Endodermal cell (in vitro differentiated cells): ENCODE results near the gene MRPL40. TPM values are rescaled to one million over a fixed set of nuclear protein-coding genes. Genes with fewer than 3 reads are reported as not detected.

Experiments
- DNase-seq: peaks from one replicate; pipeline ENCODE4 v3.0.0-alpha.2; 2017
- H3K27ac ChIP-seq: 2 replicates; pipeline ENCODE4 v1.5.1; 2013; ENCODE audit warnings: mild to moderate bottlenecking, low read depth, low read length, moderate library complexity
- H3K27me3 ChIP-seq: 2 replicates; pipeline ENCODE4 v1.6.1; 2013; ENCODE audit warnings: mild to moderate bottlenecking, low read length, moderate library complexity; ENCODE audit not compliant: insufficient read depth, control insufficient read depth, poor library complexity, severe bottlenecking
- H3K36me3 ChIP-seq: 2 replicates; pipeline ENCODE4 v1.7.0; 2013; ENCODE audit warnings: mild to moderate bottlenecking, low read length, moderate library complexity; ENCODE audit not compliant: control insufficient read depth, insufficient read depth
- H3K4me1 ChIP-seq: one replicate; pipeline ENCODE4 v1.7.0; 2013; ENCODE audit warnings: low read length; ENCODE audit not compliant: control insufficient read depth, insufficient read depth
- H3K4me3 ChIP-seq: 2 replicates; pipeline ENCODE4 v1.5.1; 2013; ENCODE audit warnings: mild to moderate bottlenecking, low read length, moderate library complexity
- H3K9ac ChIP-seq: 2 replicates; pipeline ENCODE4 v1.6.1; 2013; ENCODE audit warnings: mild to moderate bottlenecking, low read length, moderate library complexity; ENCODE audit not compliant: poor library complexity, severe bottlenecking; ENCODE audit errors: extremely low read depth
- H3K9me3 ChIP-seq: 2 replicates; pipeline ENCODE4 v1.6.1; 2013; ENCODE audit warnings: mild to moderate bottlenecking, low read length, moderate library complexity; ENCODE audit not compliant: control insufficient read depth
- H3K27ac Mint-ChIP-seq: 2 replicates; pipeline ENCODE4 v1.8.0; 2020; ENCODE audit warnings: mixed read lengths
- H3K27me3 Mint-ChIP-seq: 2 replicates; pipeline ENCODE4 v1.8.0; 2021; ENCODE audit warnings: mild to moderate bottlenecking, mixed read lengths; ENCODE audit not compliant: insufficient read depth
- H3K36me3 Mint-ChIP-seq: 2 replicates; pipeline ENCODE4 v1.8.0; 2020; ENCODE audit warnings: low read depth, mixed read lengths
- H3K4me1 Mint-ChIP-seq: 2 replicates; pipeline ENCODE4 v1.8.0; 2020; ENCODE audit warnings: mixed read lengths
- H3K4me3 Mint-ChIP-seq: 2 replicates; pipeline ENCODE4 v1.8.0; 2020; ENCODE audit warnings: mild to moderate bottlenecking, moderate library complexity, mixed read lengths
- H3K9me3 Mint-ChIP-seq: 2 replicates; pipeline ENCODE4 v1.8.0; 2020; ENCODE audit warnings: mild to moderate bottlenecking, mixed read lengths
- WGBS, 2 experiments: methylation state at CpG; one replicate each; pipeline versions ENCODE4 v1.1.5 to v1.1.7; 2013; ENCODE audit warnings: missing lambda C conversion rate in 2 of 2, mixed read lengths in 1 of 2; ENCODE audit not compliant: insufficient coverage in 1 of 2, insufficient read length in 1 of 2; 5-methylcytosine and 5-hydroxymethylcytosine counted together
- total RNA-seq, 2 donors: library from RNA; stranded (reverse); fragmentation: NEBNext Ultra II Directional in 1 of 2; extraction: Animal tissue kit (Norgen Biotek cat#: 25700) in 1 of 2; gene quantifications; 2 replicates in 1 of 2; 3 replicates in 1 of 2; pipeline ENCODE4 v1.2.1, GENCODE V29; 2021
- TF ChIP-seq, protein P1 (sequence below): fragments of 200-600 bp; sonication (generic); conservative IDR thresholded peaks from 2 replicates; pipeline ENCODE4 v1.5.0; 2021; ENCODE audit warnings: antibody characterized with exemption, mild to moderate bottlenecking

Gene MRPL40
- total RNA-seq, 2 donors from 2014 or later: 20.3 to 26.5 TPM

DNA sequence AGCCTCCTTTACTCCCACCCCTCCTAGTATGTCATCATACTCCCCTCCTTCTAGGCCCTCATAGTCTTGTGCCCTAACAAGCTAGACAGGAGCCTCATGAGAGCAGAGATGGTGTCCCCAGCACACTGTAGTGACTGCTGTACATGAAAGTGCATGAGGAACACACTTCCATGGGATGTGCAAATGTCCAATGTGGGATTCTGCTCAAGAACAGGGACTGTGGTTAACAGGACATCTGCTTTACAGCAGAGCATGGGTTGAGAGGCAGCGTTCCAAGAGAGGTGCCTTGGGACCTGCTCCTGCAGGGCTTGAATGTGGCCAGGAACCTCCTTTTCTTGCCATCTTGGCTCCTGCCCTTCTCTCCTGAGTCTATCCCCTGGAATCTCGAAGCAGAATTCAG, 46.1 kb upstream of the MRPL40 start:
- Mint-ChIP-seq H3K27ac (no peak overlapping the region), H3K4me1 (peaks cover 18% of the 10 kb centered on the region), H3K27me3 (no peaks in the 10 kb centered on the region), H3K9me3 (no peaks in the 10 kb centered on the region), H3K4me3 (no peak overlapping the region), H3K36me3 (peaks cover 76% of the 10 kb centered on the region)
- no peaks in the 10 kb centered on the region for H3K9me3 ChIP-seq
- no peak overlapping the region for H3K27ac ChIP-seq
- H3K4me1 ChIP-seq: peaks cover 4% of the 10 kb centered on the region
- no peak overlapping the region for H3K9ac ChIP-seq
- no peaks in the 10 kb centered on the region for H3K27me3 ChIP-seq
- TF ChIP-seq, protein P1, sequence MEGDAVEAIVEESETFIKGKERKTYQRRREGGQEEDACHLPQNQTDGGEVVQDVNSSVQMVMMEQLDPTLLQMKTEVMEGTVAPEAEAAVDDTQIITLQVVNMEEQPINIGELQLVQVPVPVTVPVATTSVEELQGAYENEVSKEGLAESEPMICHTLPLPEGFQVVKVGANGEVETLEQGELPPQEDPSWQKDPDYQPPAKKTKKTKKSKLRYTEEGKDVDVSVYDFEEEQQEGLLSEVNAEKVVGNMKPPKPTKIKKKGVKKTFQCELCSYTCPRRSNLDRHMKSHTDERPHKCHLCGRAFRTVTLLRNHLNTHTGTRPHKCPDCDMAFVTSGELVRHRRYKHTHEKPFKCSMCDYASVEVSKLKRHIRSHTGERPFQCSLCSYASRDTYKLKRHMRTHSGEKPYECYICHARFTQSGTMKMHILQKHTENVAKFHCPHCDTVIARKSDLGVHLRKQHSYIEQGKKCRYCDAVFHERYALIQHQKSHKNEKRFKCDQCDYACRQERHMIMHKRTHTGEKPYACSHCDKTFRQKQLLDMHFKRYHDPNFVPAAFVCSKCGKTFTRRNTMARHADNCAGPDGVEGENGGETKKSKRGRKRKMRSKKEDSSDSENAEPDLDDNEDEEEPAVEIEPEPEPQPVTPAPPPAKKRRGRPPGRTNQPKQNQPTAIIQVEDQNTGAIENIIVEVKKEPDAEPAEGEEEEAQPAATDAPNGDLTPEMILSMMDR: no peak
- H3K36me3 ChIP-seq: peaks cover 90% of the 10 kb centered on the region
- no peak overlapping the region for H3K4me3 ChIP-seq
- no peak for DNase-seq
- 96 to 100% methylated on average over 2 of the region's 2 CpGs for WGBS, 2 experiments

DNA sequence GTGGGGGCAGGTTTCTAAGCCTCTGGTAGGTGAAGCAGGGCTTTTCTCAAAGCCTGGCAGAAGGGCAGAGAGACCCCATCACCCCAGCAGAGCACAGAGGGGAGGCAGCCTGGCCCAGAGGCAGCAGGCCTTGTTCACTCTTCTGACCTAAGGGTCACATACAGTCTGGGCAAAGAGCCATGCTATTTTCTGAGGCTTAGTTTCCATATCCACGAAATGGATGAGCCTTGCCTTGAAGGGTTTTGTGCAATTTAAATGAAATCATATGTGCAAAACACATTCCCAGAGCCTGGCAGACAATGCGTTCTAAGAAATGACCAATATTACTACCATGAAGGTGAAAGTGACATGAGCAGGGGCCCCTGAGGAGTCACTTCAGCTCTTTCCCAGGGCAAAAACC, 45.3 kb upstream of the MRPL40 start:
- Mint-ChIP-seq H3K9me3 (no peaks in the 10 kb centered on the region), H3K4me3 (no peak overlapping the region), H3K36me3 (peaks cover 75% of the 10 kb centered on the region), H3K27me3 (no peaks in the 10 kb centered on the region), H3K27ac (no peak overlapping the region), H3K4me1 (peaks cover 18% of the 10 kb centered on the region)
- 94 to 100% methylated on average over 2 of the region's 2 CpGs for WGBS, 2 experiments
- Histone ChIP-seq H3K9me3 (no peaks in the 10 kb centered on the region), H3K4me1 (peaks cover 4% of the 10 kb centered on the region), H3K36me3 (peaks cover 87% of the 10 kb centered on the region), H3K9ac (no peak overlapping the region), H3K4me3 (no peak overlapping the region), H3K27ac (no peak overlapping the region), H3K27me3 (no peaks in the 10 kb centered on the region)
- no peak for DNase-seq
- TF ChIP-seq, protein P1: no peak

DNA sequence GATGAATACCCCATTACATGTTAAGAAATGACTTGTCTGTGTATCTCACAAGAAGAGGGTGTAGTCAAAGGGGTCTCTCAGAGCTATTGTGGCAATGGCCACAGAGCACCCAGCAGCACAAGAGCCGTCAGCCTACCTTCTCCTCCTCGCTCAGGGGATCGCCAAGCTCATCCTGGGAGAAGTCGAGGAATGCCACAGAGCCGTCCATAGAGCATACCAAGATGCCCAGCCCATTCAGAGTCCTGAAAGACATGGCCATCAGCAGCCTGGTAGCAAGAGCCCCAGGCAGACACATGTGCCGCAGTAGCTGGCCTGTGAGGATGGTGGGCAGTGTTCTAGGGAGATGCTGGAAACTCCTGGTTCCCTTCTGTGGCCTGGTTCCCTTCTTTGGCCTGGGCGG, 44.8 kb upstream of the MRPL40 start:
- 93 to 96% methylated on average over 4 to 7 of the region's 7 CpGs for WGBS, 2 experiments
- H3K4me3 ChIP-seq: no peak overlapping the region
- peaks cover 15% of the 10 kb centered on the region for H3K4me1 Mint-ChIP-seq
- TF ChIP-seq, protein P1: no peak
- no peaks in the 10 kb centered on the region for H3K9me3 Mint-ChIP-seq
- no peak overlapping the region for H3K27ac Mint-ChIP-seq
- H3K27me3 Mint-ChIP-seq: no peaks in the 10 kb centered on the region
- DNase-seq: no peak
- no peaks in the 10 kb centered on the region for H3K9me3 ChIP-seq
- peaks cover 74% of the 10 kb centered on the region for H3K36me3 Mint-ChIP-seq
- no peak overlapping the region for H3K27ac ChIP-seq
- H3K9ac ChIP-seq: no peak overlapping the region
- no peak overlapping the region for H3K4me3 Mint-ChIP-seq
- H3K36me3 ChIP-seq: peaks cover 87% of the 10 kb centered on the region
- H3K27me3 ChIP-seq: no peaks in the 10 kb centered on the region
- H3K4me1 ChIP-seq: peaks cover 4% of the 10 kb centered on the region
